LNCAP (cell line): Measurements from ENCODE around the gene PRPSAP1.

Experiments
- TF ChIP-seq, protein P1 (sequence below): fragments of 450-650 bp; IDR thresholded peaks from 2 replicates; pipeline ENCODE4 v1.5.1; 2017; ENCODE audit warnings: mild to moderate bottlenecking

Gene PRPSAP1

DNA sequence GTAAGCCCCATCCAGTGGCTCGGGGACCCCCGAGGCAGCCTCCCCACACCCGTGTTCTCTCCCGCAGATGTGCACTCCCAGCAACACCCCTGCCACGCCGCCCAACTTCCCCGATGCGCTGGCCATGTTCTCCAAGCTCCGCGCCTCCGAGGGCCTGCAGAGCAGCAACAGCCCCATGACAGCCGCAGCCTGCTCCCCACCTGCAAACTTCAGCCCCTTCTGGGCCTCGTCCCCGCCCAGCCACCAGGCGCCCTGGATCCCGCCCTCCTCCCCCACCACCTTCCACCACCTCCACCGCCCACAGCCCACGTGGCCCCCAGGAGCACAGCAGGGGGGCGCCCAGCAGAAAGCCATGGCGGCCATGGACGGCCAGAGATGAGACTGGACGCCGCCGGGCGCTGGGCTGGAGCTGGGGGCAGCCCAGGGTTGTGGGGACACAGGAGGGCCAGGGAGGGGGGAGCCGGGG is 83.6 kb downstream of the PRPSAP1 start:
- TF ChIP-seq, protein P1, sequence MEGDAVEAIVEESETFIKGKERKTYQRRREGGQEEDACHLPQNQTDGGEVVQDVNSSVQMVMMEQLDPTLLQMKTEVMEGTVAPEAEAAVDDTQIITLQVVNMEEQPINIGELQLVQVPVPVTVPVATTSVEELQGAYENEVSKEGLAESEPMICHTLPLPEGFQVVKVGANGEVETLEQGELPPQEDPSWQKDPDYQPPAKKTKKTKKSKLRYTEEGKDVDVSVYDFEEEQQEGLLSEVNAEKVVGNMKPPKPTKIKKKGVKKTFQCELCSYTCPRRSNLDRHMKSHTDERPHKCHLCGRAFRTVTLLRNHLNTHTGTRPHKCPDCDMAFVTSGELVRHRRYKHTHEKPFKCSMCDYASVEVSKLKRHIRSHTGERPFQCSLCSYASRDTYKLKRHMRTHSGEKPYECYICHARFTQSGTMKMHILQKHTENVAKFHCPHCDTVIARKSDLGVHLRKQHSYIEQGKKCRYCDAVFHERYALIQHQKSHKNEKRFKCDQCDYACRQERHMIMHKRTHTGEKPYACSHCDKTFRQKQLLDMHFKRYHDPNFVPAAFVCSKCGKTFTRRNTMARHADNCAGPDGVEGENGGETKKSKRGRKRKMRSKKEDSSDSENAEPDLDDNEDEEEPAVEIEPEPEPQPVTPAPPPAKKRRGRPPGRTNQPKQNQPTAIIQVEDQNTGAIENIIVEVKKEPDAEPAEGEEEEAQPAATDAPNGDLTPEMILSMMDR, result no peak

DNA sequence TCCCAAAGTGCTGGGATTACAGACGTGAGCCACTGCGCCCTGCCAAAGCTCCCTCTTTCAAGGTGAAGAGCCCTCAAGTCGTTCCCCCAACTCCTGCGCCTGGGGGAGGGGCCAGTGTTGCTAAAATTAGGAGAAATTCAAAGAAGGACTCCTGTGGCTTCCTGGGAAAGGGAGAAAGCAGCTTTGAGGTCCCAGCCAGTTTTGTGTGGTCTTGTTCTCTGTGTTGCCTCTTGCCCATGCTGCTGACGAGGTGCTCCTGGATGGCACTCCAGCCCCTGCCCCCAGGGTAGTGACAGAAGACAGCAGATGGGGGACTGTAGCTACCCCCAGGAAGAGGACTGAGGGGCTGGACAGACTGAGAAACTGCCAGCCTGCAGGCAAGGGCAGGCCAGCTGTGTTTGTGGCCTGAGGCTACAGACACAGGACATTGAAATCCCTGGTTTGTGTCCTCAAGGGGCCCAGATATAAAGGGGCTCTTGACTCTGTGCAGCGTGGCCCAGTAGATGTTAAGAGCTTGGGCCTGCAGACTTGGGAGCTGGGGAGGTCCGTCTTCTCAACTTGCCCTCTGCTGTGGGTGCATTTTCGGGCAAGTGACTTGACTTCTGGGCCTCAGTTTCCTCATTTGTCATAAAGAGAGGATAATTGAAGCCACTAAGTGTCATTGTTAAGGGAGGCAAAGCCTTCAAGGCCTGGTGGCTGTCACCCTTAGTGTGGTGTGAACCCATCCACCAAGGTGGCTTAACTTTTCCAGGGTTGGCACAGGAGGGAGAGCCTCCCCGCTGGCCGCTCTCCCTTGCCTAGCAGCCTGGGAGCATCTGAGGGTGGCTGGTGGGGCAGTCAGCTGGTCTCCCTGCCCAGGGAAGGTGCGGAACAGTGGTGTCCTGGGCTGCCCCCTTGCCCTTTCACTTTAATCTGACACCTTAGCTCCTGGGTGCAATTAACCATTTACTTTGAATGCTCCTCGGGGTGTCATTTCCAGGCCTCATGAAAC is 84.4 kb downstream of the PRPSAP1 start:
- TF ChIP-seq, protein P1, result no peak

DNA sequence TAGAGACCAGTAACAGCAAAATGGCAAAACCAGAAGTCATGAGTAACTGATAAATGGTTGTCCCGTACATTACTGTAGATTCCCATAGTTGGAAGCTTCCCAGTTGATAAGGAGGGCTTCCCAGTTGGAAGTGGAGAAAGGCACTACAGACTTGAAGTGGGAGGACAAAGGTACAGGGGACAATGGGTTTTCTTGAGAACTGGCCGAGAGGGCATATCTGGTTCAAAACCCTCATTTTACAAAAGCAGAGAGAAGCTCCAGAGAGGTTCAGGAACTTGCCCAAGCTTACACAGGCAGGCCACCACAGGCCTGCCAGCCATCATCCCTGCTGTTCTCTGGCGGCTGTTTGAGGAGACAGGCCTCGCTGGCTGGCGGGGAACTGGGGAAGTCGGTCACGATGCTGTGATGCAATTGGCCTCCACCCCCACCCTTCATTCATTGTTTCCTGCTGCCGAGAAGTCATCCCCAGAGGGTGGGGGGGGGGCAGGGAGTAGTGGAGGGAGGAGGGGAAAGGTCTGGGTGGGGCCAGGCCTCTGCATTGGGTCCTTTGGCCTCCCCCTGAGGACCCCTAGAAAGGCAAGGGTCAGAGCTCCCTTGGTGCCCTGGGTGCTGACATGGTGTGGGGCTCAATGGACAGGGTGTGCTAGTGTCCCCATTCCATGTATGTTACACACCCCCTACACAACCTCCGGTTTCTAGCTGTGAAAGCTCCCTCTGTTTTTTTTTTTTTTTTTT is 85.5 kb downstream of the PRPSAP1 start:
- TF ChIP-seq, protein P1, result no peak

DNA sequence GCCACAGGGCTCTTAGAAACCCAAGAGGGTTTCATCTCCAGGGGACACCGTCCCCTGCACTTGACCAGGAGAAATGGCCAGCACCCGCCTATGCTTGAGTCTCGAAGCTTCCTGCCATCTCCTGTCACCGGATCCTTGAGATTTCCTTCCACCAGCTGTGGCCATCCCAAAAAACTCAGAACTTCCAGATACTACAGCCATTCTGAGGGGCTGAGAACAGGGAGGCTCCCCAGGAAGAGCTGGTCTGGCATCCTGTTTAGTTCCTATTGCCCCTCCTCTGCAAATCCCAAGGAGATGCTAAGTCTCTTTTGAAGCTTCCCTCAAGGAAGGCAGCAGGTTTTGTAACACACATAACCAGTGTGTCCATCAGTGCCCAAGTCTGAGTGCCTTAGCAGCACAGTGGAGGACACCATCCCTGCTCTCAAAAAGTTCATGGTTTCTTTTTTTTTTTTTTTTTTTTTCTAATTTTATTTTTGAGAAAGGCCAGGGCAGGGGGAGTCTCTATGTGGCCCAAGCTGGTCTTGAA is 86.6 kb downstream of the PRPSAP1 start:
- TF ChIP-seq, protein P1, result no peak

DNA sequence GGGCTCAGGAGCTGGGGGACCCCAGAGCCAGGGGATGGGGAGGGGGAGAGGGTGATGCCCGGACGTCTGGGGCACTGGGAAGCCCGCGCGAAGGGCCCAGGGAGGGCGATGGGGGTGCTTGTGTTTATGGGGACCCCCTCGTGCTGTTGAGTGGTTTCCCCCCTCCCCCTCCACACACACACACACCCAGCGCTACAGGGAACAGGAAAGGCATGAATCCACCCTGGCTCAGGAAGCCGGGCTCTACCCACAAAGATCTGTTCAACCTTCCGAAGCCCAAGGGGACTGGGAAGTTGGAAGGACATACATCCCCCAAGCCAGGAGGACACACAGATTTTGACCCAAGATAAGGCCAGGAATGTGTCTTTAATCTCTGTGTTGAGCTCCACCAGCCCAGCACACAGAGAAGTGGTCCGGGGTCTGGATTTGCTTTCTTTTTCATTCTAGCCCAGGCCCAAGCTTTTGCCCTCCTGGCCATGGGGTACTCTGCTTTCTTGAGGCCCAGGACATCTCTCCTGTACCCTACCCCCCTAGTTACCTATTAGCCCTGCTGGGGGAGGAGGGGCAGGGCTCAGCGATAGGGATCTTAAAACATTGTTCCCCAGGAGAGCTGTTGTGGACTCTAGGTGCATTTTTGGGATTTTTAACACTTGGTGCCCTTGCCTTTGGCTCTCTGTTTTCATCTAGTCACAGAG is 87.3 kb downstream of the PRPSAP1 start:
- TF ChIP-seq, protein P1, result no peak

DNA sequence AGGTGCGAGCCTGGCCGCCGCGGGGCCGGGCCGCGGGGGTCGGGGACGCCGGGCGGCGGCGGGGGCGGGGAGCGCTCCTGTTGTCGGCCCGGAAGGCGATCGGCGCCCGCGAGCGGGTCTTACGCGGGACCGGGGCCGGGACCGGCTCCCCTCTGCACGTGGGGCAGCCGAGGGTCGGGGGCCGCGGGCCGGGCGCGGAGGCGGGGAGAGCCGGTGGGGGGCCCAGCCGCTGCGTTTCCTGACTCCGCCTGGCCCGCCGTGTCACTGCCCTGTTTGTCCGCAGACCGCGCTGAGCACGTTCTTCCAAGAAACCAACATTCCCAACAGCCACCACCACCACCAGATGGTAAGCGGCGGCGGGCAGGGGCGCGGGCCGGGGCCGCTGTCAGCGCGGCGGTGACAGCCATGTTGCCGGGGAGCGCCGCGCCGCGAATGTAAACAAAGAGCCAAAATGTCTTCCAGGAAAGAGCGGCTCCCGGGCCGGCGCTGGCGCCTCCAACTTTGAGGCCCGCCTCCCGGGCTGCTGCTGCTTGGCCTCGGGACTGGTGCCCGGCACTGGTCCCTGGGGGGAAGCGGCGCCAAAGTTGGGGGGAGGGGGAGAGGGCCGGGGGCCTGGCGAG is 88.0 kb downstream of the PRPSAP1 start:
- TF ChIP-seq, protein P1, result no peak
